GM12891 (cell line): ENCODE measurements around the gene LDAH.

ENCODE experiments used
- POLR2A ChIP-seq: IDR thresholded peaks from 2 replicates; pipeline ENCODE4 v1.6.1; 2011; ENCODE audit warnings: low read depth, low read length, control low read depth
- POLR2AphosphoS5 ChIP-seq: IDR thresholded peaks from 2 replicates; pipeline ENCODE4 v1.6.1; 2011; ENCODE audit warnings: low read depth, low read length, control low read depth
- POU2F2 ChIP-seq: IDR thresholded peaks from 2 replicates; pipeline ENCODE4 v1.6.1; 2011; ENCODE audit warnings: low read depth, mild to moderate bottlenecking, control low read depth, low read length, moderate library complexity

- TF ChIP-seq POU2F2 (no peak), POLR2A (no peak), POLR2AphosphoS5 (no peak)
Measured at GRCh38 chr2:20691076-20691734, 131.7 kb downstream of the LDAH start.
